ENCODE data around the gene SMAD1.

- no peak for TF ChIP-seq CTCF (IDR thresholded peaks at IDR 0.05)
- TF ChIP-seq POLR2A (IDR thresholded peaks at IDR 0.05): no peak
These were observed 21.9 kb downstream of the SMAD1 start for GRCh38 chr4:145503486-145504072.
